H1 (cell line): ENCODE results near the gene ADAM22. TPM values are rescaled to one million over a fixed set of nuclear protein-coding genes. Genes with fewer than 3 reads are reported as not detected.

Experiments
- CTCF ChIA-PET: fragments of 300-600 bp; sonication (Branson Sonifier 250); formaldehyde crosslinking; loops from one replicate; lab custom pipeline; 2021; ENCODE audit not compliant: partially characterized antibody; lab: Charles Lee
- POLR2A ChIA-PET: fragments of 300-600 bp; sonication (Branson Sonifier 250); formaldehyde crosslinking; loops from one replicate; lab custom pipeline; 2021; ENCODE audit warnings: inconsistent platforms; ENCODE audit not compliant: partially characterized antibody; lab: Charles Lee
- DNase-seq, 2 experiments: peaks; one replicate each; pipeline versions ENCODE4 v3.0.0 to v3.0.0-alpha.2; 2010 to 2022; ENCODE audit warnings: low spot score in 2 of 2, low read depth in 1 of 2, mixed read lengths in 1 of 2
- FAIRE-seq: peaks from 2 replicates; lab custom pipeline; 2011; peaks lifted over from hg19 to GRCh38; lab: Jason Lieb, UNC
- H2AFZ ChIP-seq: 2 replicates; pipeline ENCODE4 v1.8.1; 2012; ENCODE audit warnings: low read length, inconsistent platforms
- H2AK5ac ChIP-seq: 2 replicates; pipeline ENCODE4 v1.6.1; 2013; ENCODE audit warnings: low read depth, low read length
- H2BK120ac ChIP-seq: replicated peaks from 2 replicates; pipeline ENCODE3; 2013; ENCODE audit warnings: low read depth, low read length, inconsistent platforms
- H2BK12ac ChIP-seq: 2 replicates; pipeline ENCODE4 v1.6.1; 2013; ENCODE audit warnings: low read depth, low read length
- H2BK15ac ChIP-seq: 2 replicates; pipeline ENCODE4 v1.6.1; 2013; ENCODE audit warnings: low read length
- H2BK20ac ChIP-seq: 2 replicates; pipeline ENCODE4 v1.6.1; 2013; ENCODE audit warnings: low read length
- H2BK5ac ChIP-seq: 2 replicates; pipeline ENCODE4 v1.6.1; 2013; ENCODE audit warnings: low read depth, low read length
- H3K14ac ChIP-seq: 2 replicates; pipeline ENCODE4 v1.6.1; 2013; ENCODE audit warnings: inconsistent platforms; ENCODE audit not compliant: insufficient read length
- H3K18ac ChIP-seq: 2 replicates; pipeline ENCODE4 v1.6.1; 2013; ENCODE audit warnings: low read length; ENCODE audit errors: extremely low read depth
- H3K23ac ChIP-seq: 2 replicates; pipeline ENCODE4 v1.6.1; 2013; ENCODE audit warnings: inconsistent platforms; ENCODE audit not compliant: insufficient read length
- H3K23me2 ChIP-seq: 2 replicates; pipeline ENCODE4 v1.6.1; 2013; ENCODE audit warnings: low read depth, low read length
- H3K27ac ChIP-seq: 2 replicates; pipeline ENCODE4 v1.6.1; 2011; ENCODE audit warnings: low read depth, low read length, inconsistent platforms
- H3K27me3 ChIP-seq, 4 experiments: replicated peaks in 1 of 4; 1 replicate in 1 of 4; 2 replicates in 3 of 4; pipeline versions ENCODE4 v1.6.1 to v1.8.1; 2011 to 2013; ENCODE audit warnings: low read length in 3 of 4, mild to moderate bottlenecking in 3 of 4, inconsistent platforms in 2 of 4, mixed read lengths in 2 of 4, moderate library complexity in 1 of 4; ENCODE audit not compliant: control insufficient read depth in 3 of 4, insufficient read depth in 3 of 4; ENCODE audit errors: extremely low read depth in 1 of 4
- H3K36me3 ChIP-seq, 4 experiments: 2 replicates each; pipeline versions ENCODE4 v1.6.1 to v1.8.1; 2011 to 2013; ENCODE audit warnings: mild to moderate bottlenecking in 4 of 4, low read length in 3 of 4, moderate library complexity in 2 of 4, control low read depth in 1 of 4, inconsistent platforms in 1 of 4; ENCODE audit not compliant: insufficient read depth in 4 of 4, control insufficient read depth in 2 of 4
- H3K4ac ChIP-seq: replicated peaks from 2 replicates; pipeline ENCODE3; 2013; ENCODE audit warnings: low read length, low read depth, mixed read lengths, inconsistent platforms; ENCODE audit not compliant: insufficient read length
- H3K4me1 ChIP-seq, 4 experiments: replicated peaks in 1 of 4; 1 replicate in 1 of 4; 2 replicates in 3 of 4; pipeline versions ENCODE4 v1.6.1 to v1.8.1; 2011 to 2013; ENCODE audit warnings: low read length in 3 of 4, inconsistent platforms in 2 of 4, mixed read lengths in 1 of 4; ENCODE audit not compliant: insufficient read depth in 4 of 4, control insufficient read depth in 3 of 4
- H3K4me2 ChIP-seq, 2 experiments: 2 replicates each; pipeline versions ENCODE4 v1.6.1 to v1.8.1; 2011 to 2013; ENCODE audit warnings: low read depth in 2 of 2, low read length in 2 of 2, control low read depth in 1 of 2, inconsistent platforms in 1 of 2, mild to moderate bottlenecking in 1 of 2; ENCODE audit not compliant: insufficient read depth in 1 of 2
- H3K4me3 ChIP-seq, 4 experiments: fragments of 200-600, 300-600 bp in 1 of 4; sonication (generic), shearing (Covaris generic), sonication (Bioruptor Twin) in 1 of 4; 2 replicates each; pipeline versions ENCODE4 v1.5.1 to v1.8.1; 2011 to 2016; ENCODE audit warnings: low read length in 4 of 4, low read depth in 3 of 4, control low read depth in 2 of 4, inconsistent platforms in 2 of 4, mild to moderate bottlenecking in 2 of 4, mixed read lengths in 1 of 4, moderate library complexity in 1 of 4; ENCODE audit not compliant: insufficient read depth in 2 of 4; ENCODE audit errors: extremely low read depth in 1 of 4
- H3K56ac ChIP-seq: replicated peaks from 2 replicates; pipeline ENCODE3; 2013; ENCODE audit warnings: low read depth, mild to moderate bottlenecking, mixed read lengths, low read length, inconsistent platforms; ENCODE audit not compliant: insufficient read length
- H3K79me1 ChIP-seq: 2 replicates; pipeline ENCODE4 v1.6.1; 2013; ENCODE audit warnings: low read depth, low read length, control low read depth
- H3K79me2 ChIP-seq, 2 experiments: 2 replicates each; pipeline versions ENCODE4 v1.6.1 to v1.8.1; 2012 to 2013; ENCODE audit warnings: low read length in 2 of 2, mild to moderate bottlenecking in 2 of 2, inconsistent platforms in 1 of 2; ENCODE audit not compliant: insufficient read depth in 2 of 2, control insufficient read depth in 1 of 2
- H3K9ac ChIP-seq, 4 experiments: replicated peaks in 1 of 4; 1 replicate in 1 of 4; 2 replicates in 3 of 4; pipeline versions ENCODE4 v1.6.1 to v1.8.1; 2011 to 2013; ENCODE audit warnings: low read depth in 3 of 4, low read length in 3 of 4, control low read depth in 2 of 4, mild to moderate bottlenecking in 2 of 4, moderate library complexity in 2 of 4, inconsistent platforms in 1 of 4; ENCODE audit errors: extremely low read depth in 1 of 4
- H3K9me3 ChIP-seq, 2 experiments: 2 replicates each; pipeline versions ENCODE4 v1.6.1 to v1.8.1; 2012 to 2013; ENCODE audit warnings: mild to moderate bottlenecking in 2 of 2, moderate library complexity in 2 of 2, control low read depth in 1 of 2, inconsistent platforms in 1 of 2, low read depth in 1 of 2, low read length in 1 of 2, mixed read lengths in 1 of 2; ENCODE audit not compliant: insufficient read depth in 2 of 2
- H4K20me1 ChIP-seq, 2 experiments: replicated peaks in 1 of 2; 2 replicates each; pipeline versions ENCODE3 to v1.8.1; 2011 to 2013; ENCODE audit warnings: inconsistent platforms in 2 of 2, low read length in 2 of 2, mild to moderate bottlenecking in 1 of 2; ENCODE audit not compliant: insufficient read depth in 2 of 2, control insufficient read depth in 1 of 2
- H4K5ac ChIP-seq: 2 replicates; pipeline ENCODE4 v1.6.1; 2013; ENCODE audit warnings: low read length, low read depth, mixed read lengths, inconsistent platforms; ENCODE audit not compliant: insufficient read length
- H4K8ac ChIP-seq: 2 replicates; pipeline ENCODE4 v1.8.0; 2013; ENCODE audit warnings: mild to moderate bottlenecking, moderate library complexity, low read length, inconsistent platforms; ENCODE audit not compliant: insufficient read depth; ENCODE audit errors: extremely low read depth
- H4K91ac ChIP-seq: replicated peaks from 2 replicates; pipeline ENCODE3; 2013; ENCODE audit warnings: low read length, mixed read lengths, inconsistent platforms; ENCODE audit not compliant: insufficient read length
- CBX5 ChIP-seq: fragments of 300-800, 300-1000 bp; sonication (generic); IDR thresholded peaks from 2 replicates; pipeline ENCODE4 v1.7.1; 2016; ENCODE audit warnings: antibody characterized with exemption, low read length, low read depth
- GTF2F1 ChIP-seq: IDR thresholded peaks from 2 replicates; pipeline ENCODE4 v1.6.1; 2012; ENCODE audit warnings: low read depth, low read length, improper control_type of control experiment, borderline replicate concordance
- HDAC2 ChIP-seq, 2 experiments: fragments of 300-600 bp in 1 of 2; sonication (generic) in 1 of 2; IDR thresholded peaks; 2 replicates each; pipeline ENCODE4 v1.6.1; 2011 to 2012; ENCODE audit warnings: low read depth in 2 of 2, low read length in 2 of 2, mild to moderate bottlenecking in 2 of 2, moderate library complexity in 2 of 2, borderline replicate concordance in 1 of 2, inconsistent platforms in 1 of 2
- HDAC6 ChIP-seq: IDR thresholded peaks from one replicate; pipeline ENCODE4 v1.7.1; 2012; ENCODE audit warnings: low read depth, mild to moderate bottlenecking, inconsistent platforms, low read length, moderate library complexity
- POU5F1 ChIP-seq: IDR thresholded peaks from 2 replicates; pipeline ENCODE4 v1.6.1; 2011; ENCODE audit warnings: low read depth, mild to moderate bottlenecking, low read length, moderate library complexity
- WGBS, 2 experiments: shearing (Covaris generic) in 1 of 2; methylation state at CpG; one replicate each; pipeline versions ENCODE4 v1.1.6 to v1.1.7; 2013 to 2015; ENCODE audit warnings: low lambda C conversion rate in 2 of 2, mixed read lengths in 2 of 2, inconsistent platforms in 1 of 2, low coverage in 1 of 2, missing lambda C conversion rate in 1 of 2; ENCODE audit not compliant: insufficient replicate concordance in 2 of 2, insufficient coverage in 1 of 2, insufficient read length in 1 of 2; ENCODE audit errors: extremely low coverage in 1 of 2, missing lambda C conversion rate in 1 of 2; 5-methylcytosine and 5-hydroxymethylcytosine counted together
- polyA plus RNA-seq, 7 experiments: library from polyadenylated mRNA; depleted of rRNA in 3 of 7; stranded (reverse) in 5 of 7; unstranded in 2 of 7; fragments of >200 nt in 5 of 7; fragments of 200-250 nt in 2 of 7; gene quantifications; 1 replicate in 5 of 7; 2 replicates in 1 of 7; 4 replicates in 1 of 7; pipeline versions ENCODE4 v1.2.1 to v1.2.3, GENCODE V29; 2011 to 2013; ENCODE audit warnings: missing spikeins in 2 of 7, mixed read lengths in 2 of 7
- total RNA-seq: library from RNA; stranded (reverse); fragmentation: NEBNext Ultra II Directional; extraction: Animal tissue kit (Norgen Biotek cat#: 25700); gene quantifications from 2 replicates; pipeline ENCODE4 v1.2.1, GENCODE V29; 2021
- TF ChIP-seq, protein P1 (sequence below): IDR thresholded peaks from 2 replicates; pipeline ENCODE4 v1.6.1; 2011; ENCODE audit warnings: low read depth, mild to moderate bottlenecking, low read length; ENCODE audit not compliant: insufficient read depth

ADAM22 gene
- total and polyA plus RNA-seq, 2 of the 8 experiments (the other 6 are each of a cell fraction or from before 2014, with no cell fraction given): 4.6 to 21.4 TPM

DNA sequence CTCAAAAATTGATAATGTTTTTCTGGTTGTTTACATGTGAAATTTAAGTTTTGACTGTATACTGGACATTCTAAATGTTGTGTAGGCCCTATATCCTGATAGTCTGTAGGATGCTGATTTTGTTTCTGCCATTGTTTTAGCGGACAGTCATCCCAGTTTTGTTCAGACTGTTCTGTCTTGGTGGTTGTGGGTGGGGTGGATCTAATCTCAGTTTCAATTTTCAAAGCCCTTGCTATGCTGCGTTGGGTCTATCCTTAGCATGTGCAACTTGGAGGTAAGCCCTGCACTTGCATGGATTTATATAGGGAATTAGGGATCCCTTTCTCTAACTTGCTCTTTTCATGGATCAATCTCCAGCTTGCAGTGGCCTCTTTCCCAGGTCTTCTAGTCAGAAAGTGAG, 38.7 kb upstream of the ADAM22 start:
- no peak overlapping the region for H3K9ac ChIP-seq
- H3K79me1 ChIP-seq: no peaks in the 10 kb centered on the region; the same call in 1 of the 2 replicates
- peaks cover 0 to 27% of the 10 kb centered on the region in 2 experiments; a peak in 2 of 4 replicates for H3K79me2 ChIP-seq
- FAIRE-seq (peak; percentile 19), DNase-seq (no peak)
- no peak overlapping the region for H3K23ac ChIP-seq
- H3K4me1 ChIP-seq: no peaks in the 10 kb centered on the region
- no peak overlapping the region for H3K4me2 ChIP-seq
- H4K8ac ChIP-seq: no peak overlapping the region
- no peak overlapping the region for H2AK5ac ChIP-seq
- no peaks in the 10 kb centered on the region for H3K23me2 ChIP-seq
- H2BK15ac ChIP-seq: no peak overlapping the region
- no peaks in the 10 kb centered on the region for H4K20me1 ChIP-seq
- H3K14ac ChIP-seq: no peak overlapping the region
- no peak overlapping the region for H2BK5ac ChIP-seq
- no peaks in the 10 kb centered on the region for H3K27me3 ChIP-seq
- TF ChIP-seq HDAC6 (no peak), CBX5 (no peak), HDAC2 (IDR thresholded peaks at IDR 0.05; ENCODE audit: borderline replicate concordance in 1 of 2, low read depth in 2 of 2, low read length in 2 of 2) (no peak), POU5F1 (no peak), GTF2F1 (no peak)
- TF ChIP-seq, protein P1, sequence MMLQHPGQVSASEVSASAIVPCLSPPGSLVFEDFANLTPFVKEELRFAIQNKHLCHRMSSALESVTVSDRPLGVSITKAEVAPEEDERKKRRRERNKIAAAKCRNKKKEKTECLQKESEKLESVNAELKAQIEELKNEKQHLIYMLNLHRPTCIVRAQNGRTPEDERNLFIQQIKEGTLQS: no peak
- no peak overlapping the region for H3K4me3 ChIP-seq
- WGBS, 2 experiments: 93% methylated on average over 2 of the region's 2 CpGs; no CpG with 5 or more reads in 1 of the 2 experiments
- H2BK20ac ChIP-seq: no peak overlapping the region
- peaks cover 0 to 62% (median 17%) of the 10 kb centered on the region in 4 experiments; a peak in 5 of 8 replicates for H3K36me3 ChIP-seq
- CTCF ChIA-PET: interaction anchor here (1.1 kb wide), 1 partner anchor 9 kb away, joined by 5 read pairs; no protein-coding TSS in a partner anchor
- no peak overlapping the region for H4K5ac ChIP-seq
- no peak overlapping the region for H3K27ac ChIP-seq
- H2BK120ac ChIP-seq: no peak overlapping the region
- H4K91ac ChIP-seq: no peak overlapping the region
- H3K18ac ChIP-seq: no peak overlapping the region
- H2BK12ac ChIP-seq: no peak overlapping the region
- H3K4ac ChIP-seq: no peak overlapping the region
- H3K56ac ChIP-seq: no peak overlapping the region
- no peaks in the 10 kb centered on the region for H3K9me3 ChIP-seq
- no peak overlapping the region for H2AFZ ChIP-seq
- POLR2A ChIA-PET: no interaction called here
